HepG2 (cell line): ENCODE results near the gene PRKCZ. TPM values are rescaled to one million over a fixed set of nuclear protein-coding genes. Genes with fewer than 3 reads are reported as not detected.

ENCODE experiments used
- ATAC-seq: fragments of 200-7000 bp; cut with Tn5 transposase; 3 replicates; pipeline ENCODE4 v1.9.1; 2020; ENCODE audit warnings: mild to moderate bottlenecking, moderate library complexity
- BruUV-seq: library from RNA; stranded (reverse); fragments of 400-500 nt; replicated peaks from 2 replicates; lab custom pipeline; 2021; lab: Mats Ljungman, UMichigan
- CTCF ChIA-PET: fragments of 300-600 bp; formaldehyde crosslinking; extraction: SDS; loops from one replicate; lab custom pipeline; 2021; ENCODE audit warnings: low total read pairs, inconsistent platforms, low intra/inter-chr PET ratio; lab: Yijun Ruan, JAX
- POLR2A ChIA-PET: fragments of 350-600 bp; sonication (Branson Sonifier 250); formaldehyde crosslinking; loops from one replicate; lab custom pipeline; 2020; ENCODE audit warnings: antibody characterized with exemption, inconsistent platforms; lab: Yijun Ruan, JAX
- DNase-seq: peaks from one replicate; pipeline ENCODE4 v3.0.0-alpha.2; 2015; ENCODE audit warnings: low spot score
- FAIRE-seq: peaks from 3 replicates; lab custom pipeline; 2011; peaks lifted over from hg19 to GRCh38; lab: Jason Lieb, UNC
- H2AFZ ChIP-seq: one replicate; pipeline ENCODE4 v1.6.1; 2011; ENCODE audit warnings: low read length, inconsistent platforms
- H3K27ac ChIP-seq: fragments of 300-600 bp; 3 replicates; pipeline ENCODE4 v1.8.0; 2011; ENCODE audit warnings: mixed run types, mild to moderate bottlenecking, mixed read lengths, low read length, inconsistent platforms; ENCODE audit not compliant: insufficient read depth; ENCODE audit errors: extremely low read length
- H3K27me3 ChIP-seq, 2 experiments: fragments of 200-600 bp in 1 of 2; 2 replicates in 1 of 2; 3 replicates in 1 of 2; pipeline versions ENCODE4 v1.6.0 to v1.8.0; 2011; ENCODE audit warnings: low read length in 2 of 2, mild to moderate bottlenecking in 2 of 2, moderate library complexity in 2 of 2, inconsistent platforms in 1 of 2; ENCODE audit not compliant: insufficient read depth in 2 of 2, control insufficient read depth in 1 of 2
- H3K36me3 ChIP-seq, 2 experiments: fragments of 200-600 bp in 1 of 2; replicated peaks in 1 of 2; 2 replicates in 1 of 2; 3 replicates in 1 of 2; pipeline versions ENCODE4 v1.5.1 to v1.8.0; 2011; ENCODE audit warnings: low read length in 2 of 2, inconsistent platforms in 1 of 2; ENCODE audit not compliant: insufficient read depth in 2 of 2, control insufficient read depth in 1 of 2
- H3K4me1 ChIP-seq: 2 replicates; pipeline ENCODE4 v1.5.1; 2012; ENCODE audit warnings: low read length, inconsistent platforms; ENCODE audit not compliant: insufficient read depth
- H3K4me2 ChIP-seq: 2 replicates; pipeline ENCODE4 v1.6.0; 2011; ENCODE audit warnings: low read depth, low read length, inconsistent platforms
- H3K4me3 ChIP-seq, 3 experiments: fragments of 200-600 bp in 1 of 3; sonication (generic), shearing (Covaris generic) in 1 of 3; replicated peaks in 1 of 3; 2 replicates each; pipeline ENCODE4 v1.5.1; 2011 to 2016; ENCODE audit warnings: low read length in 3 of 3, inconsistent platforms in 2 of 3, low read depth in 2 of 3, mild to moderate bottlenecking in 2 of 3, control low read depth in 1 of 3, mixed read lengths in 1 of 3; ENCODE audit not compliant: insufficient read depth in 1 of 3
- H3K79me2 ChIP-seq: one replicate; pipeline ENCODE4 v1.6.1; 2011; ENCODE audit warnings: low read length, inconsistent platforms; ENCODE audit not compliant: insufficient read depth
- H3K9ac ChIP-seq: 2 replicates; pipeline ENCODE4 v1.6.0; 2011; ENCODE audit warnings: mild to moderate bottlenecking, low read depth, low read length, inconsistent platforms; ENCODE audit not compliant: insufficient read depth
- H3K9me3 ChIP-seq: 2 replicates; pipeline ENCODE4 v1.5.1; 2012; ENCODE audit warnings: mild to moderate bottlenecking, low read length
- H4K20me1 ChIP-seq: 2 replicates; pipeline ENCODE4 v1.6.0; 2011; ENCODE audit warnings: inconsistent platforms, mild to moderate bottlenecking, low read length, moderate library complexity; ENCODE audit not compliant: insufficient read depth
- AGO2 ChIP-seq: fragments of 200-400 bp; formaldehyde crosslinking; optimal IDR thresholded peaks from 2 replicates; pipeline ENCODE3; 2017; ENCODE audit warnings: mild to moderate bottlenecking, low read depth, low read length, moderate library complexity
- ATF1 ChIP-seq: IDR thresholded peaks from 2 replicates; pipeline ENCODE4 v1.6.1; 2016; ENCODE audit warnings: mild to moderate bottlenecking, control low read depth
- KDM2A ChIP-seq: sonication (generic); formaldehyde crosslinking; IDR thresholded peaks from 2 replicates; pipeline ENCODE4 v1.4.0; 2020; ENCODE audit warnings: low read depth, missing genetic modification reagents, borderline replicate concordance
- POLR2G ChIP-seq: fragments of 200-400 bp; formaldehyde crosslinking; IDR thresholded peaks from 2 replicates; pipeline ENCODE4 v1.6.1; 2018; ENCODE audit warnings: mild to moderate bottlenecking, low read depth, low read length, moderate library complexity
- SMC3 ChIP-seq: IDR thresholded peaks from 2 replicates; pipeline ENCODE4 v1.6.1; 2011; ENCODE audit warnings: low read length, improper control_type of control experiment
- SOX5 ChIP-seq: IDR thresholded peaks from 2 replicates; pipeline ENCODE4 v1.6.1; 2016; ENCODE audit warnings: borderline replicate concordance
- SP1 ChIP-seq, 2 experiments: fragments of 450-650 bp in 1 of 2; sonication (generic) in 1 of 2; formaldehyde crosslinking in 1 of 2; IDR thresholded peaks; 2 replicates each; pipeline versions ENCODE4 v1.4.0 to v1.6.1; 2016 to 2020; ENCODE audit warnings: missing genetic modification reagents in 1 of 2
- U2AF1 ChIP-seq: fragments of 200-400 bp; formaldehyde crosslinking; optimal IDR thresholded peaks from 2 replicates; pipeline ENCODE3; 2017; ENCODE audit warnings: mild to moderate bottlenecking, low read depth, low read length
- WGBS: methylation state at CpG from one replicate; pipeline ENCODE4 v1.1.6; 2017; ENCODE audit warnings: low lambda C conversion rate; 5-methylcytosine and 5-hydroxymethylcytosine counted together
- in situ Hi-C: cut with HindIII; loops from 2 replicates; pipeline ENCODE4 v1.10.0; 2017; ENCODE audit warnings: low pct_unique_long_range_greater_than_20kb; ENCODE audit not compliant: extremely low pct_ligation_motif_present
- intact Hi-C: fragments of 100-400 bp; cut with micrococcal nuclease; formaldehyde crosslinking; loops from one replicate; pipeline ENCODE4 v1.10.0; 2022; ENCODE audit not compliant: unreplicated experiment
- polyA plus RNA-seq, 8 experiments: library from polyadenylated mRNA; depleted of rRNA in 3 of 8; stranded (reverse) in 7 of 8; unstranded in 1 of 8; fragments of >200 nt; fragmentation: Illumina TruSeq in 4 of 8; extraction: Trizol in 4 of 8; gene quantifications; 2 replicates each; pipeline versions ENCODE4 v1.2.1 to v1.2.3, GENCODE V29; 2011 to 2016; ENCODE audit warnings: low read depth in 4 of 8, missing spikeins in 1 of 8, mixed read lengths in 1 of 8; ENCODE audit not compliant: insufficient read depth in 1 of 8
- total RNA-seq, 5 experiments: library from RNA; depleted of rRNA; stranded (reverse); fragments of >200 nt; fragmentation: Illumina TruSeq; extraction: Trizol; gene quantifications; 2 replicates each; pipeline ENCODE4 v1.2.3, GENCODE V29; 2016; ENCODE audit warnings: low read depth in 1 of 5
- TF ChIP-seq, protein P1 (sequence below): sonication (generic); formaldehyde crosslinking; conservative IDR thresholded peaks from 2 replicates; pipeline ENCODE4 v1.5.0; 2020; ENCODE audit warnings: missing genetic modification reagents

PRKCZ gene
- total and polyA plus RNA-seq, 2 of the 13 experiments (the other 11 are each of a cell fraction or from before 2014, with no cell fraction given) = 34.7 to 85.2 TPM

DNA sequence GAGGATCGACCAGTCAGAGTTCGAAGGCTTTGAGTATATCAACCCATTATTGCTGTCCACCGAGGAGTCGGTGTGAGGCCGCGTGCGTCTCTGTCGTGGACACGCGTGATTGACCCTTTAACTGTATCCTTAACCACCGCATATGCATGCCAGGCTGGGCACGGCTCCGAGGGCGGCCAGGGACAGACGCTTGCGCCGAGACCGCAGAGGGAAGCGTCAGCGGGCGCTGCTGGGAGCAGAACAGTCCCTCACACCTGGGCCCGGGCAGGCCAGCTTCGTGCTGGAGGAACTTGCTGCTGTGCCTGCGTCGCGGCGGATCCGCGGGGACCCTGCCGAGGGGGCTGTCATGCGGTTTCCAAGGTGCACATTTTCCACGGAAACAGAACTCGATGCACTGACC lies 134.7 kb downstream of the PRKCZ start:
- POLR2A ChIA-PET = interaction anchor here (0.8 kb wide), 1 partner anchor 49 kb away, joined by 3 read pairs; no protein-coding TSS in a partner anchor
- FAIRE-seq (no peak), ATAC-seq (no peak)

DNA sequence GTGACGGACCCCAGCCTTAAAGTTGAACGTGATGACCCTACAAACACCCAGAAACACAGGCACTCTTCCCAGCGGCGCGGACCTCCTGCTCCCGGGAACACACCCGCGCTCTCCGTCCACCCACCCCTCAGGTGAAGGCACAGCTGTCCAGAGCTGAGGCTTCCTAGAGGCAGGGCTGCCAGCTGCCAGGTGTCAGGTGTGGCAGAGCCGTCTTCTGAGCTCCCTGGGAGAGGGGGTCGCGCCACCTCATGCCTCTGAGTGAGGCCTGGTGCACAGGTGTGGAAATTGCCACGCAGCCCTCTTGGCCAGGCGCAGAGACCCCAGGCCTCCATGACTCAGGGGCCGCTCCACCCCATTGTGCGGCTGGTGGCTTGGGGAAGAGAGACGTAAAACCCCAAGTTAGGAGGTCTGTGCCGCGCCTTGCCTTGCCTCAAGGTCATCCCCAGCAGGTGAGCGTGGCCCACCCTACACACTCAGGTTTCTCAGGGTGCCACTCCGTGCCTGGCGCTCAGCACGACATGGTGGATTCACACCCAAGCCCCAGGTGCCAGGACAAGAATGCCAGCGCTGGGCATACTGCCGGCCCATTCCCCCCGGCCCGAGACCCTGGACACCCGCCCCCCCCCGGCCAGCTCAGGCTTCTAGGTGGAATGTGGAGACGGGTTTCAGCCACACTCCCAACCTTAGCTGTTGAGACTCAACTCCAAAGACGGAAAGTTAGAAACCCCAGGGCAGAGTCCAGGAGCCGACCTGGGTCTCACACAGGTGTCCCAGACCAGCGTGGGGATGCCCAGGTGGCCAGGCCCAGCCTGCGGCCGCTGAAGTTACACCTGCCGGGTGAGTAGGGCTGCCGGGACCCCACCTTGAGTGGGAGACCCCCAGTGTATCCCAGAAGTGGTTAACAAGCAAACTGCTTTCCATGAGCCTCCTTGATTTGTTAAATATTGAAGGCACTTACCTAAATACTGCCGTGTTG lies 136.0 kb downstream of the PRKCZ start:
- H3K36me3 ChIP-seq = peaks cover 5 to 15% of the 10 kb centered on the region in 2 experiments
- H3K4me2 ChIP-seq = no peak overlapping the region
- in situ Hi-C loops (loop anchor here (25.0 kb wide), 1 partner anchor 326 kb away; no protein-coding TSS in a partner anchor), intact Hi-C loops (no loop called here)
- no peak for FAIRE-seq
- POLR2A ChIA-PET = no interaction called here
- no peak for DNase-seq
- H3K9ac ChIP-seq = no peak overlapping the region
- no TSS peak for BruUV-seq
- WGBS = 95% methylated on average over 16 of the region's 38 CpGs
- H3K4me1 ChIP-seq = peaks cover 18% of the 10 kb centered on the region
- no peak for ATAC-seq
- TF ChIP-seq U2AF1 (no peak), SMC3 (no peak), KDM2A (0 out of 2 replicates have a peak, but pooled peaks have one; percentile 37), SOX5 (CRISPR knock-in tag) (no peak), AGO2 (peak; percentile 91), POLR2G (peak; percentile 42; the same call in 1 of the 2 replicates)
- H4K20me1 ChIP-seq = no peaks in the 10 kb centered on the region
- CTCF ChIA-PET = no interaction called here
- H3K4me3 ChIP-seq = no peak overlapping the region
- no peaks in the 10 kb centered on the region for H3K9me3 ChIP-seq
- H3K27me3 ChIP-seq = no peaks in the 10 kb centered on the region
- H3K27ac ChIP-seq = no peak overlapping the region
- H3K79me2 ChIP-seq = peaks cover 7% of the 10 kb centered on the region
- H2AFZ ChIP-seq = no peak overlapping the region

More for the DNA sequence above, 134.7 kb downstream of the PRKCZ start:
- Histone ChIP-seq H3K9me3 (no peaks in the 10 kb centered on the region), H3K4me3 (no peak overlapping the region), H3K27me3 (no peaks in the 10 kb centered on the region), H3K27ac (no peak overlapping the region), H3K4me2 (no peak overlapping the region), H2AFZ (no peak overlapping the region), H4K20me1 (no peaks in the 10 kb centered on the region), H3K4me1 (peaks cover 6% of the 10 kb centered on the region), H3K36me3 (peaks cover 5 to 17% of the 10 kb centered on the region in 2 experiments), H3K9ac (no peak overlapping the region), H3K79me2 (no peaks in the 10 kb centered on the region)
- peak; percentile 80 for TF ChIP-seq AGO2
- TF ChIP-seq, protein P1, sequence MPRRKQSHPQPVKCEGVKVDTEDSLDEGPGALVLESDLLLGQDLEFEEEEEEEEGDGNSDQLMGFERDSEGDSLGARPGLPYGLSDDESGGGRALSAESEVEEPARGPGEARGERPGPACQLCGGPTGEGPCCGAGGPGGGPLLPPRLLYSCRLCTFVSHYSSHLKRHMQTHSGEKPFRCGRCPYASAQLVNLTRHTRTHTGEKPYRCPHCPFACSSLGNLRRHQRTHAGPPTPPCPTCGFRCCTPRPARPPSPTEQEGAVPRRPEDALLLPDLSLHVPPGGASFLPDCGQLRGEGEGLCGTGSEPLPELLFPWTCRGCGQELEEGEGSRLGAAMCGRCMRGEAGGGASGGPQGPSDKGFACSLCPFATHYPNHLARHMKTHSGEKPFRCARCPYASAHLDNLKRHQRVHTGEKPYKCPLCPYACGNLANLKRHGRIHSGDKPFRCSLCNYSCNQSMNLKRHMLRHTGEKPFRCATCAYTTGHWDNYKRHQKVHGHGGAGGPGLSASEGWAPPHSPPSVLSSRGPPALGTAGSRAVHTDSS (CRISPR knock-in tag) = no peak
- no peak for TF ChIP-seq SP1 (IDR thresholded peaks at IDR 0.05)
- TF ChIP-seq SP1 (CRISPR knock-in tag; IDR thresholded peaks at IDR 0.05) = no peak
- TF ChIP-seq ATF1 (CRISPR knock-in tag) = no peak
- 98% methylated on average over 27 of the region's 33 CpGs for WGBS
- CTCF ChIA-PET = no interaction called here
- DNase-seq = no peak
- in situ Hi-C loops = loop anchor here (25.0 kb wide), 1 partner anchor 327 kb away; no protein-coding TSS in a partner anchor
- BruUV-seq = no TSS peak
- intact Hi-C loops = no loop called here
